RPMI8226 (cell line): ENCODE data around the gene LRRC4B.
"Not testable (repeated sequence)": the region's sequence is repeated elsewhere in the genome, so short reads cannot be mapped to it uniquely, and the experiment has no call there.

Experiments
- DNase-seq: peaks from one replicate; pipeline ENCODE4 v3.0.0-alpha.2; 2015

Gene LRRC4B

DNA sequence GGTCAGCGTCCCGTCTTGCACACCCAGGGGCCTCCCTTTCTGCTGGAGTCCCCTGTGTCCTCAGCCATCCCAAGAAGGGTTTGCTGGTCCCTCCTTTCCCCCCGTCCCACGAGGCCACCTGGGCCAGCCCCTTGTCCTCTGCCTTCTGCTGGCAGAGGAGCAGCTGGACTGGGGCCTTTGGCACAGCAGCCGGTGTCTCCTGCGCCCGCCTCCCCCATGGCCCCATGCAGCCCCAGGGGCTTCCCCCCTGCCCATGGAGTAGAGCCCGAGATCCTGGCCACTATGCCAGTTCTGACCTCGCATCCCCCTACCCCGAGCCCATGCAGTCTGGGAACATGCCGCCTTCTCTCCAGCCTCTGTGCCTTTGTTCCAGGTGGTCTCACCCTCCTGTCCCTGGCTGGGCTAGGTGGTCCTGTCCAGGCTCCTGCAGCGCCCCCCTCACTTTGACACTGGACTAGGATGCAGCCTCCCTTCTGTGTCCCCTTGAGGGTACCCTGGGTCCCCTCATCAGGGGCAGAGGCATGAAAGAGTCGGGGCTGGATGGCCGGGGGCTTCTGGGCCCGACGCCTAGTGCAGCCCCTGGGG is 85.9 kb downstream of the LRRC4B start:
- no peak for DNase-seq

DNA sequence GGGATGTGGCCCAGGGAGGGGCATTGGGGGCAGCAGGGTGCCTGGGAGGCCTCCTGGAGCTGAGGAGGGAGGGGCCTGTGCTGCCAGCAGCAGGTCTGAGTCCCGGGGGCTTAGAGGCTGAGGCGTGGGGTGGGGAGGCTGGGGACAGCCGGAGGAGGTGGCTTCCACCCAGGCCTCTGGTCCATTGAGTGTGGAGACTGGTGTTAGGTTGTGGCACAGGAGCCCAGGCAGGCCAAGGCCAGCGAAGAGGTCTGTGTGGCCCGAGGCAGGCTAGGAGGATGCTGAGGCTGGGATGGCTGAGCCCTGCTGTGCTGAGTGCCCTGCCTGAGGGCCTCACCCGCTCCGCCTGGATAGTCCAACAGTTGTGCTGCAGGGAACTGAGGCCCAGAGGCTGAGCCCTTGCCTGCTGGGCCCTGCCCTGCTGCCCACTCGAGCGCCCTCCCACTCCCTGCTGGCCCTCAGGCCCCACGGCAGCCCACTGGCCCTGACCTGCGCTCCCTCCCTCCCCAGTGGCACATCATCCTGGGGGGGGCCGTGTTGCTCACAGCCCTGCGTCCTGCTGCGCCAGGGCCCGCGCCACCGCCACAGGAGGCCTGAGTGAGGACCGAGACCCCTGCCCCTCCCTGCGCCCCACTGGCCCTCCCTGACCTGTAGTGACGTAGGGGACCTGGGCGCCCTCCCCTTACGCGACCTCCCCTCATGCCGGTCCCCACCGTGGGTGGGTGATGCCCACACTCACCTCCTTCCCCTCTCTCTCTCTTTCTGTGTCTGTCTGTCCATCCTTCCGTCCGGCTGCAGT is 86.7 kb downstream of the LRRC4B start:
- no peak for DNase-seq

DNA sequence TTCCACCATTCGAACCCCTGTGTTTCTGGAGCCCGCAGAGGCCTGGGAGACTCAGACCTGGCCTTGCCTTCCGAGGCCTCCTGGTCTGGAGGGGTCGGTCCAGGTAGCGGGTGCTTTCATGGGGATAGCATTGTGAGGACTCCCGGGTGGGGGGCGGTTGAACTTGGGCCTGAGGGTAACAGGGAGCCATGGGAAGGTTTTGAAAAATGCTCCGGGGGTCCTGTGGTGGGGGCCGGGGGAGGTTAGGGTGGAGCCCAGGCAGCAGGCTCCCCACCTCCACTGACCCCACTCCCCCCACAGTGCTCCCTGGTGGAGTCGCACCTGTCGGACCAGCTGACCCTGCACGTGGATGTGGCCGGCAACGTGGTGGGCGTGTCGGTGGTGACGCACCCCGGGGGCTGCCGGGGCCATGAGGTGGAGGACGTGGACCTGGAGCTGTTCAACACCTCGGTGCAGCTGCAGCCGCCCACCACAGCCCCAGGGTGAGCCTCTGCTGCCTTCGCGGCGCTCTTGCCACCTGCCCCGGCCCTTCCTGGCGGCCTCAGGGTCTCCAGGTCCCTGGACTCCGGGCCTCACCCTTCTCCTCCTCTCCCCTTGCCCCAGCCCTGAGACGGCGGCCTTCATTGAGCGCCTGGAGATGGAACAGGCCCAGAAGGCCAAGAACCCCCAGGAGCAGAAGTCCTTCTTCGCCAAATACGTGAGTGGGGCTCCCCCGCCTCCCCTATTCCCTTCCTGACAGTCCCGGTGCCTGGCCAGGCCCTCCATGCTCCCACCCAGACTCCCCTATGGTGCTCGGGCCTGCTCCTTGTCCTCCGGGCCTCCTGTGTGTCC is 87.7 kb downstream of the LRRC4B start:
- DNase-seq, result no peak

DNA sequence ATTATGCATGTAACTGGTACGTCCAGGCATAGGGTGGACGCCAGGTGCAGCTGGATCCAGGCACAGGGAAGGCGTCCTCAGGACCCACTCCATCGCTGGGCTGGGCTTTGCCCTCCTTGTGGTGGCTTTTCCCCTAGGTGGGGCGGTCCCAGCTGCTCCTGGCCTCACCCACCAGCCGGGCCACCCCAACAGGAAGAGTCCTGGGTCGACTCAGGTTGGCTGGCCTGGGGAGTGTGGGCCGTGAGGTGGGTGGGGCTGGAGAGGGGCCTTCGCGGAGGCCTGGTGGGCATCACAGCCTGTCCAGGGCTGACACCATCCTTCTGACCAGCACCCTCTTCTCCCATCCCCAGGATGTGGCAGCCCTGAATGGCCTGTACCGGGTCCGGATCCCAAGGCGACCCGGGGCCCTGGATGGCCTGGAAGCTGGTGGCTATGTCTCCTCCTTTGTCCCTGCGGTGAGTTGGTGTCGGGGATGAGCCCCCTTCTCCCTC is 88.4 kb downstream of the LRRC4B start:
- no peak for DNase-seq

DNA sequence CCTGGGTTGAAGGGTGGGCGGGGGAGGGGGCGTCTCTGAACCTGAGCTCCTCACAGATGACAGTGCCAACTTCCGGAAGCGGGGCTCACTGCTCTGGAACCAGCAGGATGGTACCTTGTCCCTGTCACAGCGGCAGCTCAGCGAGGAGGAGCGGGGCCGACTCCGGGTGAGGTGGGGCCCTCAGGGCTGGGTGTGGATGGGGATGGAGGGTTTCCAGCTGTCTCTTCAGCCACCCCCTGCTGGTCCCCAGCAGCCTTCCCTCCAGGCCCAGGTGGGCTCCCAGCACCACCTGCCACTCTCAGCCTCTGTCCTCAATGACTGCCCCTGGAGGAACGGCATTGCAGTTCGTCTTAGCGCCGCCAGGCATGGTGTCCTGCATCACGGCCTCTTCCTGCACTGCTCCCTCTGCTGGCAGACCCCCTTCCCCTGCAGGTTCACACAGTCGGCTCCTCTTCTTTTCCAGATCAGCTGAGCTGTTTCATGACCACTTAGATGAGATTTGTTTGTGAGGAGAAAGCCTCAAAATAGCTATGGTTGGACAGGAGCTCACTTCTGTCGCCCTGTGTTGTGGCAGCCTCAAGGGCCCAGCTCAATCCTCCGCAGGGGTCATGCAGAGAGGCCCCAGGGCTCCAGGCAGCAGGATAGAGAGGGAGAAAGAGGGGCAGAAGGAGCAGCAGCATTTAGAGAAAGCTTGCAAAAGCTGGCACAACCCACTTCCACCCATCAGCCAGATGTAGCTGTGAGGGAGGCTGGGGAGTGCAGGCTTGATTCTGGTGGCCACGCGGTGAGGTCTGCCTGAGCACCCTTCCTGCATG is 89.1 kb downstream of the LRRC4B start:
- no peak for DNase-seq

DNA sequence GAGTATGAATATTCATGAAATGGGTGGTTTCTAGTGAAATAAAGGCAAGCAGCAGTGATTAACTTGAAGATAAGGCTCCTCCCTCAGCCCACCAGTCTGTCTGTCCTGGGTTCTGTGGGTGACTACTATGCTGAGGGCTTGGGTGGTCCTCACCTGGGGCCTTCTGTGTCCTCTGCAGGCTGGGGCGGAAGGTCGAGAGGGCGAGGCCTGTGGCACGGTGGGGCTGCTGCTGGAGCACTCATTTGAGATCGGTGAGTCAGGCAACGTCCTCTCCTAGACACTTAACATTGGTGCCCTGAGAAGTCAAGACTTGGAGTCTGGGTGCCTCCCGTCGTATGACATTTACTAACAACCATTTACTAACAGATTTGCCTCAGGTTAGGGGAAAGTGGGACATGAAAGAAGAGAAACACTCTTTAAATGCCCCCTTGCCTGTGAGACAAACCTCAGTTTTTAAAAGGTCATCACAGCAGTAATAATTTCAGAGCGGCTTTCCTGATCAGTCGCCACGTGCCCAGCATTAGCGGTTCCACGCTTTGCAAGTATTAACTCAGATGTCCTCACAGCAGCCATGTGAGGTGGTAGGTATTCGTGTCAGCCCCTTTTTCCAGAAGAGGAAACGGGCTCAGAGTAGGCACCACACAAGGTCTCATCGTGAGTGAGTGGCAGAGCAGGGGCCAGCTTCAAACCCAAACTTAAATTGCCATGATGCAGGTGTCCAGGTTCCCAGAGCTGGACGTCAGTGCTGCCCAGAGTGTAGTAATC is 90.3 kb downstream of the LRRC4B start:
- DNase-seq, result no peak

DNA sequence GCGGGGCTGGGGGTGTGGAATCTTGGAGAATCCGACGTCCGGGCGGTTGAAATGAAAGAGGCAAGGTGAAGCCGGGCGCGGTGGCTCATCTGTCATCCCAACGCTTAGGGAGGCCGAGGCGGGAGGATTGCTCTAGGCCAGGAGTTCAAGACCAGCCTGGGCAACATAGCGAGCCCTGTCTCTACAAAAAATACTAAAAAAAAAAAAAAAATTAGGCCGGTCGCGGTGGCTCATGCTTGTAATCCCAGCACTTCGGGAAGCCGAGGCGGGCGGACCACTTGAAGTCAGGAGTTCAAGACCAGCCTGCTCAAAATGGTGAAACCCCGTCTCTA is 91.4 kb downstream of the LRRC4B start:
- DNase-seq, result no peak

DNA sequence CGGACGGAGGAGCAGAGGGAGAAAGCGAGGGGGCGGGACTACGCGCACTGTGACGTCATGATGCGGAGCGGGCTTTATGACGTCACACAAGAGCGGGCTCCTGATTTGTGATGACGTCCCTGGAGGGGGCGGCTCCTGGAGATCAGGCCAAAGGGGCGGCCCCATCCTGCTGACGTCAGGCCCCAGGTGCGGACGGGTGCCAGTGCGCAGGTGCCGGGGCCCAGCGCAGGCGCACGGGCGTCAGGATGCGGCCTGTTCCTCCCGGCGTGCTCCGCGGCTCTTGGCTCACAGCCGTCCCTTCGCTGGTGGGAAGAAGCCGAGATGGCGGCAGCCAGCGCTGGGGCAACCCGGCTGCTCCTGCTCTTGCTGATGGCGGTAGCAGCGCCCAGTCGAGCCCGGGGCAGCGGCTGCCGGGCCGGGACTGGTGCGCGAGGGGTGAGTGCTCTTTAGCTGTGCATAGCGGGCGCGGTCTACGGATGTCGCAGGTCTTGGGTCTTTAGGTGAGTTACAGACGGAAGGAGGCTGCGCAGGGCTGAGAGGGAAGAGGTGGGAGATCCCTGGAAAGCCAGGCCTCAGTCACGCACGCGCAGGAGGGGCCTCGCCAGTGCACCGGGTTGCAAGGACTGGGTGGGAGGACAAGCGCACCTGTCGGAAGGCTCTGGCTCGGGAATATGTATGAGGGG is 91.9 kb downstream of the LRRC4B start, which contains the start of the genes EMC10 and GARIN5A:
TSS of gene EMC10 (plus strand) at position 284 of the 683 bp plus-strand sequence. CDS start at position 322, 38 bp downstream.
TSS of gene GARIN5A (minus strand) at position 625 of the 683 bp plus-strand sequence. CDS start at position 165, 460 bp downstream.
- peak; percentile 96 for DNase-seq

DNA sequence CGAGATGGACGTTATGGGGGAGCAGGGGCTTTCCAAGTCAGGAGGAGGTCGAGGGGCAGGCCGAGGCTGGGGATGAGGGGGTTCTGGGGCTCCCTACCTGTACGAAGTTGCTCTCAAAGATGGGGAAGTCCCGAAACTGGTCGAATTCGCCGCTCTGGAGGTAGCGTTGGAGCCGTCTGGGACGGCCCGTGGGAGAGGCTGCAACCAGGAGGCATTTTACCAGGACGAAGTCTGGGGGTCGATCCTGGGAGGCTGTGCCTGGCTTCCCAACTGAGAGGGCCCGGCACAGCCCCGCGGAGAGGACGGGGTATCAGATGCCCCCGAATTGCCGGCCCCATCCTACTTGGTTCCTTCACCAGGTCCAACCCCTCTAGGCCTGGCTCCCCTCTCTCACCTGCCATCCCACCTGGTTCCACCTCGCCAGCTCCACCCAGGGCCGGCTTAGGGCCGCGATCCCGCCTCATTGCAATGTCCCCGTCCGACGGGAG is 92.5 kb downstream of the LRRC4B start:
- no peak for DNase-seq

DNA sequence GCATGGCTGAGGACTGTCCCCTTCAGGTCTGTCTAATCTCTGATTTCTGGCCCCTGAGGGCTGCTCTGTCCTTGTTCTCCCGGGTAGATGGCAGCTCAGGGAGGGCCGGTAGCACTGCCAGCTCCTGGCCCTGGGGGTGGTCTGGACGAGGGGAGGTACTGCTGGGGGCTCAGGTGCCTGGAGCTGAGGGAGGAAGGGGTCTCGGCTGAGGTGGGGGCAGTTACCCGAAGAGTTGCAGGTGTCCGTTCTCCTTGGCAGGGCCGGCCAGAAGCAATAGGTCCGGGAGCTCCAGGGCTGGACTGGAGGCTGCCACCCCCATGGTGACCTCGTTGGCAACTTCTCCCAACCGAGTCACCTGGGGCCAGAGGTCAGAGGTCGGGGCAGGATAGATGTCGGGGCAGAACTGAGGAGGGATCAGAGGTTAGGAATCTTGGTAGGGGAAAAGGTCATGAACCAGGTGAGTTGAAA is 93.1 kb downstream of the LRRC4B start:
- no peak for DNase-seq

DNA sequence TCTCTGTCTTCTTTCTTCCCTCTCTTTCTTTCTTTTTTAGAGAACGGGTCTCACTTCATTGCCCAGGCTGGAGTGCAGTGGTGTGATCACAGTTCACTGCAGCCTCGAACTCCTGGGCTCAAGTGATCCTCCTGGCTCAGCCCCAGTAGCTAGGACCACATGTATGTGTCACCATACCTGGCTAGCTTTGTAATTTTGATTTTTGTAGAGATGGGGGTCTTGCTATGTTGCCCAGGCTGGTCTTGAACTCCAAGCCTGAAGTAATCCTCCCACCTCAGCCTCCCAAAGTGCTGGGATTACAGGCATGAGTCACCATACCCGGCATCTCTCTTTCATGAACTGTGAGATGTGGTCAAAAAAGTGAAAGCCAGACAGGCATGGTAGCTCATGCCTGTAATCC is 94.9 kb downstream of the LRRC4B start:
- DNase-seq, result not testable (repeated sequence)

DNA sequence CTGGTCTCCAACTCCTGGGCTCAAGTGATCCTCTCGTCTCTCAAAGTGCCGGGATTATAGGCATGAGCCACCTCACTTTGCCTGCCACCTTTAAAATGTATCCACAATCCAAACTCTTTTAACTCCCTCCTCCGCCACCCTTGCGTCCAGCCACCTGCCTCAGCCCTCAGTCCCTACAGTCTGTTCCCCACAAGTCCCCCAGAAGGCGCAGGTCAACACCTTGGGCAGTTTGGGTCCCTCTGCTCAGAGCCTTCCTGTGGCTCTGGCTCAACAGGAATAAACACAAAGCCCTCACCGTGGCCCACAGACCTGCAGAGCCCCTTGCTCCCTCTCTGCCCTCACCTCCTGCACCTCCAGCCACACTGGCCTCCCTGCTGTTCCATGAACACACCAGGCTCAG is 99.4 kb downstream of the LRRC4B start:
- no peak for DNase-seq

DNA sequence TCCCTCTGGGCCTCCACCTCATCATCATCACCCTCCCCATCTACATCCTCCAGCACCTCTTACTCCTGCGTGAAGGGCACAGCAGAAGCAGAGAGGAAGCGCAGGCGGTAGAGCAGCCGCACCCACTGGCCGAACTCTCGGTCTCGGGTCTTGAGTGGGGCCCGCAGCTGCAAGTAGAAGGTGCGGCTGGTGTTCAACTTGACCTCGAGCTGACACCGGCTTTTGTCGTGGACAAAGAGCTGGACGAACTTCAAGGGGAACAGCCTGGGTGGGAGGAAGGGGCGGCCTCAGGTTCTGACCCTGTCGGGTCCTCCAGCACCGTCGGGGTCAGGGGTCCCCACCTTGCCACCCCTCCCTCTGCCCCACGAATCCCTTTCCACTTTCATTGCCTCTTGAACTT is 100.7 kb downstream of the LRRC4B start:
- no peak for DNase-seq
